ENCODE data around the gene KASH5. TPM values are rescaled to one million over a fixed set of nuclear protein-coding genes. Genes with fewer than 3 reads are reported as not detected.

Gene KASH5
- total RNA-seq, 5 donors from 2014 or later (not counting 1 experiment from before 2014, with no cell fraction given) = 0.25 to 0.26 TPM; not detected in 3

GRCh38 chr19:49409441-49410029 is 21.5 kb downstream of the KASH5 start:
- peaks cover 36 to 65% of the 10 kb centered on the region in 2 experiments for H3K4me1 ChIP-seq (ENCODE audit: control insufficient read depth in 1 of 2, extremely low read depth in 1 of 2, insufficient read depth in 2 of 2, low read length in 2 of 2)
- peaks cover 0 to 8% of the 10 kb centered on the region in 2 experiments for H3K27me3 ChIP-seq (replicated peaks in 1 of 2; ENCODE audit: control insufficient read depth in 2 of 2, extremely low read depth in 1 of 2, insufficient read depth in 2 of 2, low read length in 1 of 2)
- DNase-seq (peak in 3 of 35 experiments; percentile 34 to 44 (median 35)), ATAC-seq (replicated peaks in 1 of 4) (peak; percentile 60 to 81 (median 74))
- Mint-ChIP-seq H3K4me1 (peaks cover 50 to 65% (median 57%) of the 10 kb centered on the region in 3 donors), H3K27me3 (no peaks in the 10 kb centered on the region), H3K4me3 (peak overlapping the region; percentile 7 to 76 (median 53)), H3K36me3 (no peaks in the 10 kb centered on the region), H3K27ac (peak overlapping the region; percentile 87 to 96), H3K9me3 (no peaks in the 10 kb centered on the region)
- ChIA-PET CTCF (interaction anchor here in 1 of 2 donors (0.5 kb wide), 1 partner anchor 76 kb away, joined by 4 read pairs; no protein-coding TSS in a partner anchor), POLR2A (no interaction called here)
- H3K36me3 ChIP-seq (ENCODE audit: control insufficient read depth in 2 of 2, extremely low read depth in 1 of 2, insufficient read depth in 1 of 2, low read length in 1 of 2) = no peaks in the 10 kb centered on the region
- no peaks in the 10 kb centered on the region for H3K9me3 ChIP-seq
- H3K4me3 ChIP-seq (ENCODE audit: control insufficient read depth in 1 of 2, extremely low read depth in 1 of 2, low read length in 1 of 2) = no peak overlapping the region
- 32% methylated on average over 3 of the region's 5 CpGs for WGBS (ENCODE audit: insufficient coverage)
- peak overlapping the region; percentile 65 for H3K27ac ChIP-seq (ENCODE audit: low read length)

DNA sequence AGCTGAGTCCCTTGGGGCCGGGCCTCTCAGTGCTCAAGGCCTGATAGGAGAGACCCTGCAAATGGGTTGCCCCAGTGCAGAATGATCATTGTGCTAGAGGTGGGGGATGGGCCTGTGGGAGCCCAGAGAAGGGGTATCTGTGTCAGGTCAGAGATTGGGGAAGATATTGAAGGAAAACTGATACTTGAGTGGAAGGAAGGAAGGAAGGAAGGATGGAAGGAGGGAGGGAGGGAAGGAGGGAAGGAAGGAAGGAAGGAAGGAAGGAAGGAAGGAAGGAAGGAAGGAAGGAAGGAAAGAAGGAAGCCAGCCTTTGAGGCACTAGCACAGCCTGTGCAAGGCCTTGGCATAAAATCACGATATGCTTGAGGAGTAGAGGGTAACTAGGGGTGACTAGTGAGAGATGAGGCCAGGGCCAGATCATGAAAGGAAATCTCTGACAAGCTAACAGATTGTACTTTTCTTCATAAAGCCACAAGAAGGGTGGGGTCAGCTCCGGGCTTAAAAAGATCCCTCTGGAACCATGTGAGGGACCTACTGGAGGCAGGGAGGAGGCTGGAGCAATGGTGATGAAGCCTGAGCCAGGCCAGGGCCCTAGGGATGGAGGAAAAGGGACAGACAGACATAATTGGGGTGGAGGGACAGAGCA is 23.8 kb downstream of the KASH5 start:
- Mint-ChIP-seq H3K27me3 (peaks cover 0 to 3% of the 10 kb centered on the region in 2 donors), H3K9me3 (no peaks in the 10 kb centered on the region), H3K4me3 (peak overlapping the region in 1 of 3 donors; percentile 30), H3K36me3 (no peaks in the 10 kb centered on the region), H3K27ac (peak overlapping the region; percentile 78 to 80), H3K4me1 (peaks cover 48 to 55% (median 51%) of the 10 kb centered on the region in 3 donors)
- 65% methylated on average over 2 of the region's 3 CpGs for WGBS (ENCODE audit: insufficient coverage)
- ATAC-seq (replicated peaks in 1 of 4) = no peak
- H3K27ac ChIP-seq (ENCODE audit: low read length) = no peak overlapping the region
- POLR2A ChIA-PET = interaction anchor here (0.7 to 1.0 kb wide), 2 partner anchors 12 to 67 kb away, joined by 4 read pairs; no protein-coding TSS in a partner anchor
- CTCF ChIA-PET = no interaction called here
- peaks cover 0 to 17% of the 10 kb centered on the region in 2 experiments for H3K27me3 ChIP-seq (replicated peaks in 1 of 2; ENCODE audit: control insufficient read depth in 2 of 2, extremely low read depth in 1 of 2, insufficient read depth in 2 of 2, low read length in 1 of 2)
- H3K4me3 ChIP-seq (ENCODE audit: control insufficient read depth in 1 of 2, extremely low read depth in 1 of 2, low read length in 1 of 2) = no peak overlapping the region
- H3K9me3 ChIP-seq = no peaks in the 10 kb centered on the region
- no peaks in the 10 kb centered on the region for H3K36me3 ChIP-seq (ENCODE audit: control insufficient read depth in 2 of 2, extremely low read depth in 1 of 2, insufficient read depth in 1 of 2, low read length in 1 of 2)
- peaks cover 36 to 57% of the 10 kb centered on the region in 2 experiments for H3K4me1 ChIP-seq (ENCODE audit: control insufficient read depth in 1 of 2, extremely low read depth in 1 of 2, insufficient read depth in 2 of 2, low read length in 2 of 2)
- no peak for DNase-seq

- Histone ChIP-seq H3K4me3 (ENCODE audit: control insufficient read depth in 1 of 2, extremely low read depth in 1 of 2, low read length in 1 of 2) (no peak overlapping the region), H3K36me3 (ENCODE audit: control insufficient read depth in 2 of 2, extremely low read depth in 1 of 2, insufficient read depth in 1 of 2, low read length in 1 of 2) (no peaks in the 10 kb centered on the region), H3K27me3 (replicated peaks in 1 of 2; ENCODE audit: control insufficient read depth in 2 of 2, extremely low read depth in 1 of 2, insufficient read depth in 2 of 2, low read length in 1 of 2) (peaks cover 0 to 31% of the 10 kb centered on the region in 2 experiments), H3K9me3 (no peaks in the 10 kb centered on the region), H3K27ac (ENCODE audit: low read length) (no peak overlapping the region), H3K4me1 (ENCODE audit: control insufficient read depth in 1 of 2, extremely low read depth in 1 of 2, insufficient read depth in 2 of 2, low read length in 2 of 2) (peaks cover 31 to 42% of the 10 kb centered on the region in 2 experiments)
- Mint-ChIP-seq H3K4me1 (peaks cover 37 to 42% (median 41%) of the 10 kb centered on the region in 3 donors), H3K27me3 (peaks cover 5 to 13% of the 10 kb centered on the region in 2 donors), H3K4me3 (no peak overlapping the region), H3K9me3 (no peaks in the 10 kb centered on the region), H3K36me3 (no peaks in the 10 kb centered on the region), H3K27ac (no peak overlapping the region)
- ATAC-seq (replicated peaks in 1 of 4) (no peak), DNase-seq (no peak)
- ChIA-PET POLR2A (no interaction called here), CTCF (interaction anchor here in 1 of 2 donors (0.6 kb wide), 1 partner anchor 13 kb away, joined by 10 read pairs; no protein-coding TSS in a partner anchor)
- WGBS (ENCODE audit: insufficient coverage) = 92% methylated on average over 4 of the region's 9 CpGs
Observed at GRCh38 chr19:49413348-49413747, 25.3 kb downstream of the KASH5 start.

- H3K4me3 ChIP-seq (ENCODE audit: control insufficient read depth in 1 of 2, extremely low read depth in 1 of 2, low read length in 1 of 2) = no peak overlapping the region
- H3K27ac ChIP-seq (ENCODE audit: low read length) = no peak overlapping the region
- ChIA-PET POLR2A (no interaction called here), CTCF (no interaction called here)
- H3K4me1 ChIP-seq (ENCODE audit: control insufficient read depth in 1 of 2, extremely low read depth in 1 of 2, insufficient read depth in 2 of 2, low read length in 2 of 2) = peaks cover 22 to 33% of the 10 kb centered on the region in 2 experiments
- peaks cover 13 to 22% of the 10 kb centered on the region in 2 donors for H3K27me3 Mint-ChIP-seq
- no peak for ATAC-seq (replicated peaks in 1 of 4)
- no peaks in the 10 kb centered on the region for H3K36me3 Mint-ChIP-seq
- no peak for DNase-seq
- 94% methylated on average over 3 of the region's 3 CpGs for WGBS (ENCODE audit: insufficient coverage)
- no peaks in the 10 kb centered on the region for H3K9me3 Mint-ChIP-seq
- H3K27ac Mint-ChIP-seq = no peak overlapping the region
- H3K4me1 Mint-ChIP-seq = peaks cover 29 to 33% (median 32%) of the 10 kb centered on the region in 3 donors
- H3K36me3 ChIP-seq (ENCODE audit: control insufficient read depth in 2 of 2, extremely low read depth in 1 of 2, insufficient read depth in 1 of 2, low read length in 1 of 2) = no peaks in the 10 kb centered on the region
- H3K9me3 ChIP-seq = no peaks in the 10 kb centered on the region
- peaks cover 0 to 37% of the 10 kb centered on the region in 2 experiments for H3K27me3 ChIP-seq (replicated peaks in 1 of 2; ENCODE audit: control insufficient read depth in 2 of 2, extremely low read depth in 1 of 2, insufficient read depth in 2 of 2, low read length in 1 of 2)
- no peak overlapping the region for H3K4me3 Mint-ChIP-seq
Observed at GRCh38 chr19:49414256-49414655, 26.2 kb downstream of the KASH5 start.

- Mint-ChIP-seq H3K4me1 (peaks cover 19 to 24% (median 22%) of the 10 kb centered on the region in 3 donors), H3K36me3 (no peaks in the 10 kb centered on the region), H3K4me3 (no peak overlapping the region), H3K9me3 (no peaks in the 10 kb centered on the region), H3K27ac (no peak overlapping the region), H3K27me3 (peaks cover 23 to 32% of the 10 kb centered on the region in 2 donors)
- no peaks in the 10 kb centered on the region for H3K9me3 ChIP-seq
- no peak overlapping the region for H3K4me3 ChIP-seq (ENCODE audit: control insufficient read depth in 1 of 2, extremely low read depth in 1 of 2, low read length in 1 of 2)
- DNase-seq = no peak
- no peaks in the 10 kb centered on the region for H3K36me3 ChIP-seq (ENCODE audit: control insufficient read depth in 2 of 2, extremely low read depth in 1 of 2, insufficient read depth in 1 of 2, low read length in 1 of 2)
- no peak for ATAC-seq (replicated peaks in 1 of 4)
- no peak overlapping the region for H3K27ac ChIP-seq (ENCODE audit: low read length)
- POLR2A ChIA-PET = no interaction called here
- H3K27me3 ChIP-seq (replicated peaks in 1 of 2; ENCODE audit: control insufficient read depth in 2 of 2, extremely low read depth in 1 of 2, insufficient read depth in 2 of 2, low read length in 1 of 2) = peaks cover 0 to 44% of the 10 kb centered on the region in 2 experiments
- CTCF ChIA-PET = no interaction called here
- 51% methylated on average over 11 of the region's 15 CpGs for WGBS (ENCODE audit: insufficient coverage)
- peaks cover 13 to 23% of the 10 kb centered on the region in 2 experiments for H3K4me1 ChIP-seq (ENCODE audit: control insufficient read depth in 1 of 2, extremely low read depth in 1 of 2, insufficient read depth in 2 of 2, low read length in 2 of 2)
Observed at GRCh38 chr19:49415102-49415809, 27.2 kb downstream of the KASH5 start.

GRCh38 chr19:49415810-49416200 is 27.8 kb downstream of the KASH5 start:
- no peak for ATAC-seq (replicated peaks in 1 of 4)
- no peaks in the 10 kb centered on the region for H3K36me3 ChIP-seq (ENCODE audit: control insufficient read depth in 2 of 2, extremely low read depth in 1 of 2, insufficient read depth in 1 of 2, low read length in 1 of 2)
- Mint-ChIP-seq H3K4me3 (no peak overlapping the region), H3K27me3 (peaks cover 29 to 38% of the 10 kb centered on the region in 2 donors), H3K9me3 (no peaks in the 10 kb centered on the region), H3K36me3 (no peaks in the 10 kb centered on the region), H3K27ac (no peak overlapping the region), H3K4me1 (peaks cover 20 to 26% (median 25%) of the 10 kb centered on the region in 3 donors)
- DNase-seq = no peak
- no peak overlapping the region for H3K4me3 ChIP-seq (ENCODE audit: control insufficient read depth in 1 of 2, extremely low read depth in 1 of 2, low read length in 1 of 2)
- ChIA-PET POLR2A (no interaction called here), CTCF (no interaction called here)
- no peak overlapping the region for H3K27ac ChIP-seq (ENCODE audit: low read length)
- no peaks in the 10 kb centered on the region for H3K9me3 ChIP-seq
- H3K4me1 ChIP-seq (ENCODE audit: control insufficient read depth in 1 of 2, extremely low read depth in 1 of 2, insufficient read depth in 2 of 2, low read length in 2 of 2) = peaks cover 13 to 18% of the 10 kb centered on the region in 2 experiments
- WGBS (ENCODE audit: insufficient coverage) = 83% methylated on average over 1 of the region's 2 CpGs
- peaks cover 0 to 49% of the 10 kb centered on the region in 2 experiments for H3K27me3 ChIP-seq (replicated peaks in 1 of 2; ENCODE audit: control insufficient read depth in 2 of 2, extremely low read depth in 1 of 2, insufficient read depth in 2 of 2, low read length in 1 of 2)
